Measurements from ENCODE around the gene GLOD5.

The GLOD5 gene

DNA sequence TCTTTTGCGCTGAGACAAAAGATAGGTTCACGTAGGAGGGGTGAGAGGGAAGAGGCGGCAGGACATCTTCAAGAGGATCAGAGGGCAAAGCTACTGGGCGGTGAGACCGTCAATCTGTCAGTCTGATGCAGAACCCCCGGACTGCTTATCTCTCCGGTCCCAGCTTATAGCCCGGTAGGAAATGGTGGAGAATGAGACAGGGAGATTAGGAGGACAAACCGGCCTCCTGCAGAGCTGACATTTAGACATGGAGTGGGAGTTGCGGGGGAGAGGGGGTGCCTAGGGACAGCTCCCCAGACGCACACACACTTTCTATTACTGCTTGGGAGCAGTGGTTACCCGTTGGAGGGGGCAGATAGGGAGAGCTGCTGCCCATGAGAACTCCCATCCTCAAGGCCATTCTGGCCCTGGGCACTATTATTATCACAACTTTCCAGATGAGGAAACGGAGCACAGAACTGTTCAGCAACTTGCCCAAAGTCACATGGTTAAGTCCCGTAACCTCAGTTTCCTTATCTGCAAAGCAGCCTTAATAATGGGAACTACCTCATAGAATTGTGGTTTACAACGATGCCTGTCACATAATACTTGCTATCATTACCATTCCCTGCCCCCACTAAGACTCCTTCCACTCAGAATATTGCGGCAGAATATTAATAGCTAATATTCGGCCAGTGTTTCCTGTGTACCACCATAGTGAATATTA lies 39.2 kb downstream of the GLOD5 start:
- H3K4me3 ChIP-seq (IDR thresholded peaks at IDR 0.05; ENCODE audit: insufficient read depth, low read depth, low read length) = no peak overlapping the region
- peak overlapping the region; percentile 85 for H3K9ac ChIP-seq
- peak overlapping the region; percentile 95 for H3K4me2 ChIP-seq
- no peaks in the 10 kb centered on the region for H4K20me1 ChIP-seq (ENCODE audit: insufficient read depth)
- peak overlapping the region; percentile 90 for H3K27ac ChIP-seq
- H3K79me2 ChIP-seq (ENCODE audit: insufficient read depth, low read depth) = no peaks in the 10 kb centered on the region
- H3K4me1 ChIP-seq (ENCODE audit: low read depth, poor library complexity, severe bottlenecking) = peaks cover 4% of the 10 kb centered on the region
- H3K27me3 ChIP-seq (ENCODE audit: insufficient read depth, low read depth) = no peaks in the 10 kb centered on the region
- peak overlapping the region; percentile 81 for H2AFZ ChIP-seq (ENCODE audit: low read depth)
- TF ChIP-seq, protein P1, sequence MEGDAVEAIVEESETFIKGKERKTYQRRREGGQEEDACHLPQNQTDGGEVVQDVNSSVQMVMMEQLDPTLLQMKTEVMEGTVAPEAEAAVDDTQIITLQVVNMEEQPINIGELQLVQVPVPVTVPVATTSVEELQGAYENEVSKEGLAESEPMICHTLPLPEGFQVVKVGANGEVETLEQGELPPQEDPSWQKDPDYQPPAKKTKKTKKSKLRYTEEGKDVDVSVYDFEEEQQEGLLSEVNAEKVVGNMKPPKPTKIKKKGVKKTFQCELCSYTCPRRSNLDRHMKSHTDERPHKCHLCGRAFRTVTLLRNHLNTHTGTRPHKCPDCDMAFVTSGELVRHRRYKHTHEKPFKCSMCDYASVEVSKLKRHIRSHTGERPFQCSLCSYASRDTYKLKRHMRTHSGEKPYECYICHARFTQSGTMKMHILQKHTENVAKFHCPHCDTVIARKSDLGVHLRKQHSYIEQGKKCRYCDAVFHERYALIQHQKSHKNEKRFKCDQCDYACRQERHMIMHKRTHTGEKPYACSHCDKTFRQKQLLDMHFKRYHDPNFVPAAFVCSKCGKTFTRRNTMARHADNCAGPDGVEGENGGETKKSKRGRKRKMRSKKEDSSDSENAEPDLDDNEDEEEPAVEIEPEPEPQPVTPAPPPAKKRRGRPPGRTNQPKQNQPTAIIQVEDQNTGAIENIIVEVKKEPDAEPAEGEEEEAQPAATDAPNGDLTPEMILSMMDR (conservative IDR thresholded peaks at IDR 0.05; ENCODE audit: low read depth, low read length) = no peak
- no peaks in the 10 kb centered on the region for H3K36me3 ChIP-seq (ENCODE audit: insufficient read depth)

DNA sequence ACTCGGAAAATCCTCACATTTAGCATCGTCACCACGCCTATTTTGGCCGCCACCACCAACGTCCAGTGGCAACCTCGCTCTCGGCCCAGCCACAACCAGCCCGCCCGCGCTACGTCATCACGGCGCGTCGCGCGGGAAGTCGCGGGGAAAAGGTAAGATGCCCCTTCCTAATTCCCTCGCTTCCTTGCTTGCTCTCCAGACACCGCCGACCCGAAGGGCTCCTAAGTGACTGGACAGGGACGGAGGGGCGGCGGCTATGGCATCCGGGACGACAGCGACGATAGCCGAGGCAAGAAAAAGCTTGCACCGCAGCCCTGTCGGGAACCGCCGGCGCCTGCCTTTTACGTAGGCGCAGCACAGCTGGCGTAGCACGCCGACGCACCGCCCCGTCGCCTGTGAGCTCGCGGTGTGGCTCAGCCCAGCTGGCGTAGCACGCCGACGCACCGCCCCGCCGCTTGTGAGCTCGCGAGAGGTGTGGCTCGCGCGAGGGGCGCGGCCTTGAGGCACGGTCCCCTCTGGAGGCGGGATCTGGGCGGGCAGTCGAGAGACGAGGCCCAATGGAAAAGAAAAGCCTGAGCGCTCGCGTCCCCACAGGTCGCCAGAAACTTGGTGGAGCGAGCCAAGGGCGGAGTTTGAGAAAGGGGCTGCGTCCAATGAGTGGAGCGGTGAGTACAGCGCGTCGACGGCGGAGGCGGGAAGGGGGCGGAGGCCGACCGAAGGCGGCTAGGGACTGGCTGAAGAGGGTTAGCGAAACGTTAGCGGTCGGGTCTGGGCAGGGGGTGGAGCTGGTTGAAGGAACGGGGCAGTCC lies 39.9 kb downstream of the GLOD5 start, which contains the start of gene HDAC6:
TSS of gene HDAC6 (plus strand) at position 788 of the 809 bp plus-strand sequence. CDS start 626 bp downstream, outside the sequence.
- TF ChIP-seq, protein P1 (conservative IDR thresholded peaks at IDR 0.05; ENCODE audit: low read depth, low read length) = no peak
- Histone ChIP-seq H3K4me3 (IDR thresholded peaks at IDR 0.05; ENCODE audit: insufficient read depth, low read depth, low read length) (no peak within 1 kb of the TSS), H3K4me2 (peak within 1 kb of the TSS; percentile 95), H3K36me3 (ENCODE audit: insufficient read depth) (no peaks in the 10 kb centered on the region), H3K9ac (peak within 1 kb of the TSS; percentile 85), H3K27ac (peak within 1 kb of the TSS; percentile 90), H3K4me1 (ENCODE audit: low read depth, poor library complexity, severe bottlenecking) (peaks cover 4% of the 10 kb centered on the region), H2AFZ (ENCODE audit: low read depth) (peak within 1 kb of the TSS; percentile 81), H3K27me3 (ENCODE audit: insufficient read depth, low read depth) (no peaks in the 10 kb centered on the region), H4K20me1 (ENCODE audit: insufficient read depth) (no peaks in the 10 kb centered on the region), H3K79me2 (ENCODE audit: insufficient read depth, low read depth) (no peaks in the 10 kb centered on the region)

DNA sequence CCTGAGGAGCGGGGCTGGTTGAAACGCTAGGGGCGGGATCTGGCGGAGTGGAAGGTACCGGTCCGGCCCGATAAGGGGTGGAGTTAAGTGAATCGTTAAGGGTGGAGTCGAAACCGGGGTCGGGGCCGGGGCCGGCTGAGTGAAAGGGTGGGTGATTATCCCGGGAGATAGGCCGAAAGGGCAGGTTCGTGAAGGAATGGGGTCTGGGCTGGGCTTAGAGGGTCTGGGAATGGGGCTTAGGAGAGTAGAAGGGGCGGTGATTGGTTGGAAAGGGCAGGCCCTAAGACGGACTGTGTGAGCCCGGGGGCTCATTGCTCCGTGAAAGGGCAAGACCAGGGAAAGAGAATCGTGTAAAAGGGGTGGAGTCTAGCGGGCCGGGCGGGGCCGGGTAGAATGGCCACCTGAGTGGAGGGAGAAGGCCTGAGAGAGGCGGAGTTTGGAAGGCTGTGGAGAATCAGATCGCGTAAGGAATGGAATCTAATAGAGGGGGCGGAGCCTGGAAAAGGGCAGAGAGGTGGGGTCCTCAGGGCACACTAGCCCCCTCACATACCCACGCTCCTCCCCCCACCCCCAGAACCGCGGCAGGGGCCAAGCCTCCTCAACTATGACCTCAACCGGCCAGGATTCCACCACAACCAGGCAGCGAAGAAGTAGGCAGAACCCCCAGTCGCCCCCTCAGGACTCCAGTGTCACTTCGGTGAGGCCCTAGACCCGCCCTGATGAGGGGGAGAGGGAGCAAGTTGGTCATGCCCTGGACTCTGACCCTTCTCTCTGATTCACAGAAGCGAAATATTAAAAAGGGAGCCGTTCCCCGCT lies 40.8 kb downstream of the GLOD5 start:
- Histone ChIP-seq H3K4me2 (peak overlapping the region; percentile 56), H3K9ac (peak overlapping the region; percentile 53; the same call in 1 of the 2 replicates), H3K4me3 (IDR thresholded peaks at IDR 0.05; ENCODE audit: insufficient read depth, low read depth, low read length) (no peak overlapping the region), H4K20me1 (ENCODE audit: insufficient read depth) (no peaks in the 10 kb centered on the region), H2AFZ (ENCODE audit: low read depth) (peak overlapping the region; percentile 54; the same call in 1 of the 2 replicates), H3K36me3 (ENCODE audit: insufficient read depth) (no peaks in the 10 kb centered on the region), H3K79me2 (ENCODE audit: insufficient read depth, low read depth) (no peaks in the 10 kb centered on the region), H3K27ac (peak overlapping the region; percentile 60), H3K27me3 (ENCODE audit: insufficient read depth, low read depth) (no peaks in the 10 kb centered on the region), H3K4me1 (ENCODE audit: low read depth, poor library complexity, severe bottlenecking) (peaks cover 4% of the 10 kb centered on the region)
- TF ChIP-seq, protein P1 (conservative IDR thresholded peaks at IDR 0.05; ENCODE audit: low read depth, low read length) = no peak

DNA sequence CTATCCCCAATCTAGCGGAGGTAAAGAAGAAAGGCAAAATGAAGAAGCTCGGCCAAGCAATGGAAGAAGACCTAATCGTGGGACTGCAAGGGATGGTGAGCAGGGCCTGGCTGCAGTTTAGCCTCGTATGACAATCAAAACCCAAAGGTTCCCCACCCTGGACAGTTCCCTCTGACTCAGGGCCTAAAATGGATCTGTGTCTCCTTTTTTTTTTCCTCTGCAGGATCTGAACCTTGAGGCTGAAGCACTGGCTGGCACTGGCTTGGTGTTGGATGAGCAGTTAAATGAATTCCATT lies 41.3 kb downstream of the GLOD5 start:
- no peak overlapping the region for H2AFZ ChIP-seq (ENCODE audit: low read depth)
- peaks cover 4% of the 10 kb centered on the region for H3K4me1 ChIP-seq (ENCODE audit: low read depth, poor library complexity, severe bottlenecking)
- no peak overlapping the region for H3K4me3 ChIP-seq (IDR thresholded peaks at IDR 0.05; ENCODE audit: insufficient read depth, low read depth, low read length)
- no peaks in the 10 kb centered on the region for H4K20me1 ChIP-seq (ENCODE audit: insufficient read depth)
- no peak overlapping the region for H3K9ac ChIP-seq
- H3K27me3 ChIP-seq (ENCODE audit: insufficient read depth, low read depth) = no peaks in the 10 kb centered on the region
- H3K79me2 ChIP-seq (ENCODE audit: insufficient read depth, low read depth) = no peaks in the 10 kb centered on the region
- H3K36me3 ChIP-seq (ENCODE audit: insufficient read depth) = no peaks in the 10 kb centered on the region
- H3K27ac ChIP-seq = peak overlapping the region; percentile 23; the same call in 1 of the 2 replicates
- TF ChIP-seq, protein P1 (conservative IDR thresholded peaks at IDR 0.05; ENCODE audit: low read depth, low read length) = no peak
- H3K4me2 ChIP-seq = peak overlapping the region; percentile 56
